ENCODE data around the gene UNC119B.

Gene UNC119B

DNA sequence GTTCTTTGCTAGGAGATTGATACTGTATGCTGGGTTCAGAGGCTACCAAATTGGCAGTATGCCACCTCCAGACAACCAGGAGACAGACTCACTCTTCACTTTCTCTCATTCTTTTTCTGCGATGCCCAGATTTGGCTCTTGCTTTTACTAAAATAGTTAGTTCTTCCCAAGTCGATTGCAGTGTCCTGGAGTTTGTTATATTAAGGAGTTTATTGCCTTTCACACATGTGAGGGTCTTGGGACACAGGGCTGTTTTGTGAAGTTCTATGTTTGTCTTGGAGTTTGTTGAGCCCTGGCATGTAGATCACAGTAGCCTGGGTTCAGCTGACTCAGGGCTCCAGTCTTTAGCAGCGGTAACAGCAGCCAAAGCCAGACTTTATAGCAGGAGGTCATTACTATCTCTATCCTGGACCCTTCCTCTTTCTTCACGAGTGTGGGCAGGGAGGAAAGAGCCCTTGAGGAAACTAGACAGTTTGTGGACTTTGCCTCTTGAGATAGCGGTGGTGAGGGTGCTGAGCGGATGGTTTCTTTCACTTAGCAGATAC is 21.7 kb upstream of the UNC119B start:
- DNase-seq, result no peak

GRCh38 chr12:120689397-120690082 is 20.7 kb upstream of the UNC119B start:
- no peak for DNase-seq

DNA sequence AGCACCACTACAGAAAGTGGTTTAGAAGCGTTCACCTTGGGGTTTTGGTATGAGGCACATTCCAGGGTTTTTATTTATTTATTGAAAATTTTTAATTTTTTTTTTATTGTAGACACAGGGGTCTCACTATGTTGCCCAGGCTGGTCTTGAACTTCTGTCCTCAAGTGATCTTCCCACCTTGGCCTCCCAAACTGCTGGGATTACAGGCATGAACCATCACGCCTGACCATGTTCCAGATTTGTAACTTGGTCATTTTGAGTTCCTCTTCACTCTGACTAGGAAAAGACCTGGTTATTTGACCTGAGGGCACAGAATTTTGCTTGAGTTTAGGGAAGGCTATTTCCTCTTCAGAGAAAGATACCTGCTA is 20.2 kb upstream of the UNC119B start:
- DNase-seq, result no peak

DNA sequence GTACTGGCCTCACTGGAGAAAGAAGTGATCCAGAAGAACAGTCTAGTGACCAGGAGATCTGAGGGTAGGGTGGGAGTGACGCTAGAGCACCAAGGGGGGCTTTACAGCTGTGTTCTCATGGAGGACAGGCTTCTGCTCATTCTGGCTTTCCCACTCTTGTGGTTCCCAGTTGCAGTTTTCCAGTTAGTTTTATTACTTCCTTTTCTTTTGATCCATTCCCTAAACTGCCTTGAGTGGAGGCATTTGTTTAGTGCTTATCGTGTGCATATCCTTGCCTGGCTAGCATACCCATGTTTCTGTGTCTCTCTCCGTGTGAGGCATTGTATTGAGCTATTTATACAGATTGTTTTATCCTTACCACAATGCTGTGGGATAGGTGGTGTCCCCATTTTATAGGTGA is 19.3 kb upstream of the UNC119B start:
- DNase-seq, result no peak

- no peak for DNase-seq
Observed at GRCh38 chr12:120692524-120693033, 17.7 kb upstream of the UNC119B start.

DNA sequence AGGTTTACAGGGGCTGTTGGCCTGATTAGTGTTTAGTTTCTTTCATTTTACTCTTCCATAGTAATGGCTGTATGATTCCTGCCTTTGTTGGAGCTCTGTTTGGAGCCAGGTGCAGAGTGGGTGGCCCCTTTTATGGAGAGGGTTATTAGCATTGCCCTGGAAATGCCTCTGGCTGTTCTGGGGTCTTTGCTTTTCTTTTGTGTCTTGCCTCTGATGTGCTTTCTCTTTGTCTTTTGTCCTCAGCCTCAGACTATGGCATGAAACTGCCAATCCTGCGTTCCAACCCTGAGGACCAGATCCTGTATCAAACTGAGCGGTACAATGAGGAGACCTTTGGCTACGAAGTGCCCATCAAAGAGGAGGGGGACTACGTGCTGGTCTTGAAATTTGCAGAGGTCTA is 16.4 kb upstream of the UNC119B start:
- DNase-seq, result no peak

GRCh38 chr12:120696626-120697025 is 13.6 kb upstream of the UNC119B start:
- peak; percentile 26 for DNase-seq

GRCh38 chr12:120697344-120697743 is 12.9 kb upstream of the UNC119B start:
- no peak for DNase-seq

GRCh38 chr12:120698665-120699064 is 11.6 kb upstream of the UNC119B start:
- no peak for DNase-seq

GRCh38 chr12:120699553-120699952 is 10.7 kb upstream of the UNC119B start:
- DNase-seq, result no peak

- no peak for DNase-seq
Observed at GRCh38 chr12:120700886-120701285, 9.4 kb upstream of the UNC119B start.

GRCh38 chr12:120702637-120703036 is 7.6 kb upstream of the UNC119B start:
- no peak for DNase-seq

- DNase-seq, result no peak
Observed at GRCh38 chr12:120703311-120703942, 6.8 kb upstream of the UNC119B start.

- no peak for DNase-seq
Observed at GRCh38 chr12:120705618-120706017, 4.6 kb upstream of the UNC119B start.

DNA sequence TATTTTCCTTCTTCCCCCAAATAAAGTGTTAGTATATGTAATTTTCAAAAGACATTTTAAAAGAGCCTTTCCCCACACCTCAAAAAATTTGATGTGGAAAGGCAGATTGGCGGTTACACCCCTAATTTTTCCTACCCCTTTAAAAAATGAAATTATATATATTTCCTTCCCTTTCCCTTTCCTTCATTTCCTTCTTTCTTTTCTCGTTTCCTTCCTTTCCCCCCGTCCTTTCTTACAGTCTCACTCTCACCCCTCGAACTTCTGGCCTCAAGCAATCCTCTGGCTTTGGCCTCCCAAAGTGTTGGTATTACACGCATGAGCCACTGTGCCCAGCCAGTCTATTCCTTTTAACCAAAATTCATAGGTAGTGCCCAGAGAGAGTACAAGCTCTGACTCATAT is 4.2 kb upstream of the UNC119B start:
- DNase-seq, result no peak

- no peak for DNase-seq
Observed at GRCh38 chr12:120708651-120709050, 1.6 kb upstream of the UNC119B start.

DNA sequence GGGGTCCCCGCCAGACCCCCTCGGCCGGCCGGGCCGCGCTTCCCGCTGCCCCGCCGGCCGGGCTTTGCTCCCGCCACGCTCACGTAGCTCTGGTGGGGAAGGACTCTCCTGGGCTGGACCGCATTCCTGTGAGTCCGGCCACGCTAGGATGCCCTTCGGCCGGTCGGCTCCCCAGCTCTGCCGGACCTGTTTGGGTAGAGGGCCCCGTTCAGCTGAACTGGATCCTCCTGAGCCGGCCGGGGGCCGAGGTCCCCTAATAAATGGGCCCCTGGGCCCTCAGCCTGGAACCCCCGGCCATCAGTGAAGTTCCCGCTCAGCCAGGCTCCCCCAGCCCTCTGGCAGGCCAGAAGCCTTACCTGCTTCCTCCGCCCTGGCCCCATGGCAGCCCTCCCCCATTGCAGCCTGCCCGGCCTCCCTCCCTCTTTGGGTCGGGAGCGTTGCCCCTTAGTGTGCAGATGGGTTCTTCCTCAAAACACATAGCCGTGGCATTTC is 593 bp downstream of the UNC119B start:
- no peak for DNase-seq

DNA sequence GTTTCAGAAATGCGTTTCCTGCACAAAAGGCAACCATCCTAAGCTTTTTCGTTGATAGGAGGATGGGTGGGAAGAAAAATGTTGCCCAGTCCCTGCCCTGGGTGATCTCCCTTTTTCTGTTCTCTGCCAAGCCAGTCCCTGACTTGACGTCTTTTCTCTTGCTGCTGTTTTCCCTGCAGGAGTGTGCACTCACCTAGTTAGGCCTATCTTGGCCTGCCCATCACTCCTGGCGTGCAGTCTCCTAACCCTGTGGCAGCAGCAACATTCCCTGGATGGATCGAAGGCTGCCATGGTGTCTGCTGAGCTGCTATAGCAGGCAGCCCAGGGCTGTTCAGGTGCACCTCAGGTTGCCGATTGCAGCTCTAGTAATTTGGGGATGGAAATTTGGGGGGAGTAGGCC is 1.2 kb downstream of the UNC119B start:
- no peak for DNase-seq

DNA sequence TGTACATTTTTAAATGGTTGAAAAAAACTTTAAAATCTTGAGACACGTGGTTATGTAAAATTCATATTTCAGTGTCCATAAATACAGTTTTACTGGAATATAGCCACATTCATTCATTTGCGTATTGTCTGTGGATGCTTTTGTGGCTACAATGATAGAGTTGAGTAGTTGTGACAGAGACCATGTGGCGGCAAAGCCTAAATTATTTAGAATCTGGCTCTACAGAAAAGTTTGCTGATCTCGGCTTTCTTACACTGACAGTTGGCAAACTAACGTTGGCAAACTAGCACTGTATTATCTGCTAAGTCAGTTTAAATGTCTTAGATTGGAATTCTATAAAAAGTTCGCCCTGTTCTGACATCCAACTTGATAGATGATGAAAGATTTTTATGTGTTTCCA is 2.4 kb downstream of the UNC119B start:
- no peak for DNase-seq

GRCh38 chr12:120713861-120714482 is 3.7 kb downstream of the UNC119B start:
- peak; percentile 24 for DNase-seq

DNA sequence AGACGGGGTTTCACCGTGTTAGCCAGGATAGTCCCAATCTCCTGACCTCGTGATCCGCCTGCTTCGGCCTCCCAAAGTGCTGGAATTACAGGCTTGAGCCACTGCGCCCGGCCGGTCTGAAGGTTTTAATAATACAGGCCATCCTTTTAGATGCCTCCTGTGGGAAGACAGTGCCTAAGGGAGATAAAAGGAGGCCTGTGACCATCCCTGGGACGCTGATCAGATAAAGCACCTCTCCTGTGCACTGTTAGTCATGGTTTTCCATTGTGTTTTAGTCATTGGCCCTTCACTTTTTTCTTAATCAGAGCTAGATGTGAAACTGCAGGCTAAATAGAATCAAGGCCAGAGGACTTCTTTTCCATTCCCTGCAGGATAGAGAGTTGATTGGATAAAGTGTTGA is 7.8 kb downstream of the UNC119B start:
- DNase-seq, result no peak

DNA sequence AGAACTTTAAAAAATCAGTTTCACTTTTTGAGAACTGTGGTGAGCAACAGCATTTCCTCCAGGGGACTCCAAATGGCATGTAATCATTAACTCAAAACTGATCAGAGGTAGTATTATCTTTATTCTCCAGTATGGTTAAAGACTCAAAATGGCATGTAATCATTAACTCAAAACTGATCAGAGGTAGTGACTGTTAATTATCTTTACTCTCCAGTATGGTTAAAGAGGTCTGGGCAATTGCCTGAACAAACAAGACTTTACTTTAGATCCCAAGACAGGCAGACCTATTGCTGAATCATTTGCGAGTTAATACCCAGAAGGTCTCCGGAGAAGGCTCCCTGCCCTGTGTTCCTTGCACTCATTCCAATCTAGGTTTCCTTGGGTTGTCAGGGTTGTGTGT is 8.8 kb downstream of the UNC119B start:
- no peak for DNase-seq

DNA sequence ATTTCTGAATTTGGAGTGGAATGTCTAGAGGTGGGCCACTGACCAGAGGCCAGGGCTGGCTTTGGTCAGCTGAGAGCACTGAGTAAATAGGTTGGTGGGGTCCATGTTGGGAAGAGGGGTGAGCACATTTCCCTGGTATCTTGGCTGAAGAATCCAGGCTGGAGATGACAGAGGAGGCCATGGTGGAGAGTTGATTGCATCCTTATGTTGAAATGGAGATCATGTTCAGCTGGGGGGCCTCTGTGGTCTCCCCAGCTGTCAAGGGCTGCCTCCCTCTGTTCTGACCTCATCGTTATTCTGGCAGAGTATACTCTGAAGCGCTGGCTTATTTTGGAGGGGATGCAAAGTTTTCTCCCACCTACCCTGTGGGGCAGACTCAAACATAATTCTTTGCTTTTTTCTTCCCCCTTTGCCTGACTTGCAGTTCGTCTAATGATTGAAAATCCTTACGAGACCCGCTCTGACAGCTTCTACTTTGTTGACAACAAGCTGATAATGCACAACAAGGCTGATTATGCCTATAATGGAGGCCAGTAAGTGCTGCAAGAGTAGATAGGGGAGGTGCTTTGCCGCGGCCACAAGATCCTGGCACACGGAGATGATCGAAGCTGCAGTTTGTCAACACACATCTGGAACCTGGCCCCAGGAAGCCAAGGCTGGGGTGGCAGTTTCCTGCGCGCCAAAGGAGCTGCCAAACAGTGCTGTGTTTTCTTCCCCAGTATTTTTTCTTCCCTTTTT is 9.4 kb downstream of the UNC119B start:
- DNase-seq, result no peak
